Measurements from ENCODE around the gene CDA.
A peak's percentile ranks its signal among the peaks of the same experiment; 100 is the strongest.

CDA gene

DNA sequence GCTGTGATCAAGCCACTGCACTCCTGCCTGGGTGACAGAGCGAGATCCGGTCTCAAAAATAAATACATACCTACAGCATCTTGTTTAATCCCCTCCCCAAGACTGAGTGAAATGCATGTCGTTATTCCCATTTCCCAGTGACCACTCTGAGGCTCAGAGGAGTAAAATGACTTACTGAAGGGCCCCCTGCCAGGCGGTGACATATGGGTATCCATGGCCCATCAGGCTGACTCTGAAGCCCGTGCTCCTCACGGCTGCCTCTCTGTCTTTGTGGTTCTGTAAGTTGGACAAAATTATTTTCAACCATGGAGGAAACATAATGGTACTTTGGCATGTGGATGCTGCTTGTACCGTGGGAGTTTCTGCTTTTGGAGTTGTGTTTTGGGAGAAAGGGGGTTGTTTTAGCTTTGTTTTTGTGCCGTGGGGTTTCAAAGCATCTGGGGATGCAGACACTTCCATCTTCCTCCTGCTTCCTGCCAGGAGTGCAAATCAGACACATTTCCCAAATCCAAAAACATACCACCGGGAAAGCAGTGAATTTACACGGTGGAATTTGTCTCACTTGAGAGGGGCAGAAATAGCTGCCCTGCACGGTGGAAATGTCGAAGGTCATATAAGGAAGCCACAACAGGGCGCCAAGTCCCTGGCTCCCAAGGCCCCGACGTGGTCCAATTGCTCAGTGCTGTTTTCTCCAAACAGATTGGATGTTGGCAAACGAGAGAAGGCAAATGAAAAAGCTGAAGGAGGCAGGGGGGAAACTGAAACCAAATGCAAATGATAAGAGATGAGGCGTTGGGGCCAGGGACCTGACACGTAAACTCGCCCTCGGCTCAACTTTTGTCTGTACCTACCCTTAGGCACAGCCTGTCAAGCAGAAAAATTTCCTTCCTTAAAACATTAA, 27.3 kb downstream of the CDA start:
- no peak for DNase-seq (ENCODE audit: low read depth in 2 of 2)

DNA sequence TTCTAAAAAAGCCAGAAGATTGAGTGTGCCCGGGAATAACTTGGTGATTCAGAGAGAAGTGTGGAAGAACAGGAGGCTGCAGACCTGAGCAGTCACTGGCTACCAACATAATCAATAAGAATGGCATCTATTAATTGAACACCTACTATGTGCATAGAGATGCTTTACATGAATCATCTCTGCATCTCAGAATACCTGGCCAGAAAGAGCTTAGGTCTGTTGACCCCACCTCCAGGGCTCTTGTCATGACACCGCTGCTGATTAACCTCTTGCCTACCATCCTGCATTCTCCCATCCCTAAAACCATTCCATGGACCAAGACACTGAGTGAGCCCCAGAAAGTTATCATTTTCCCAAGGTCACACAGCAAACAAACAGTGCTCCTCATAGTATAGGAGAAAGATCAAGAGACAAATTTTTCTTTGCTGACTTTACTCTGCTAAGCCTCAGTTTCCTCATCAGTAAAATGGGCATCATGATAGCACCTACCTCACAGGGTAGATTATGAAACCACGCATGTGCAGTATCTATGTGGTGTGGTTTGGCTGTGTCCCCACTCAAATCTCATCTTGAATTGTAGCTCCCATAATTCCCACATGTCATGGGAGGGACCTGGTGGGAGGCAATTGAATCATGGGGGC, 28.1 kb downstream of the CDA start:
- no peak for DNase-seq (ENCODE audit: low read depth in 2 of 2)

- DNase-seq (ENCODE audit: low read depth in 2 of 2) = no peak
Observed at GRCh38 chr1:20618550-20618949, 29.7 kb downstream of the CDA start.

DNA sequence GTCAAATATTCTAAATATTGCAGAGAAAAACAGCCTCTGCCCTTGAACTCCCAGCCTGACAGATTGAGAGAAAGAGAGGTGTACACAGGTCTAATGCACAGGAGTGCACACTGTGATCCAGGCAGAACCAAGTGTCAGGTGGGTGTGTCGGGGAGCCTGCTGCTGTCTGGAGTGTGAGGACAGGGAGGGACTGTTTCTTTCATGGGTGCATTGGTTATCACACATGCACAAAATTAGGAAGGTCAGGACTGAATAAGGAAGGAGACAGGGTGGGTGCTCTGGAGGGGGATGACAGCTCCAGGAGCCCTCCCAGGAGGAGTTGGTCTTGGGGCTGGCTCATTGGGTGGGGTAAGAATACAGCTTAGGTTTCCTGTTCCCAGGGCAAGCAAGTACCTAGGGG, 31.1 kb downstream of the CDA start:
- no peak for DNase-seq (ENCODE audit: low read depth in 2 of 2)

- DNase-seq (ENCODE audit: low read depth in 2 of 2) = no peak
Observed at GRCh38 chr1:20621012-20621411, 32.1 kb downstream of the CDA start.

DNA sequence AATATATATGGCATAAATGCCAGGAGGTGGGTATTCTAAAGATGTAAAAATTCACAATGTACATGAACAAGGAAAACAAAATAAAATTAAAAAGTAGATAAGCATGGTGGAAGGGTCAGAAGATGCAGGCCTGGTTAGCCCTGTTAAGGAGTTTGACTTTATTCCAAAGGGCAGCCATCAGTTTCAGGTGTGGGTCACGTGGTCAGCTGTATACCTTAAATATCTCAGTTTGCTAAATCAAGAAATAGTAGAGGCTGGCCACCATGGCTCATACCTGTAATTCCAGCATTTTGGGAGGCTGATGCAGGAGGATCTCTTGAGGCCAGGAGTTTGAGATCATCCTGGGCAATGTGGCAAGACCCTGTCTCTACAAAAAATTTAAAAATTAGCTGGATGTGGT, 35.8 kb downstream of the CDA start:
- no peak for DNase-seq (ENCODE audit: low read depth in 2 of 2)

GRCh38 chr1:20625176-20626097, 36.5 kb downstream of the CDA start:
- no peak for DNase-seq (ENCODE audit: low read depth in 2 of 2)

DNA sequence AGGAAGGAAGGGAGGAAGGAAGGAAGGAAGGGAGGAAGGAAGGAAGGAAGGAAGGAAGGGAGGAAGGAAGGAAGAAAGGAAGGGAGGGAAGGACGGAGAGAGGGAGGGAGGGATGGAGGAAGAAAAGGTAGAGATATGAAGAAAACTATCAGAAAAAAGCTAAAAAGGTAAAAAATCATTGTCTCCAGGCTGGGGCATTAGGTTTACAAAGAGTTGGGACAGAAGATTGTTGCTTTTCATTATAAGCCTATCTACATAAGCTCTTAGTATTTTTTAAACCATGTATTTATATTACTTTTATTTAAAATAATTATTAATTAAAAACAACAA, 37.2 kb downstream of the CDA start:
- DNase-seq (ENCODE audit: low read depth in 2 of 2) = no peak

DNA sequence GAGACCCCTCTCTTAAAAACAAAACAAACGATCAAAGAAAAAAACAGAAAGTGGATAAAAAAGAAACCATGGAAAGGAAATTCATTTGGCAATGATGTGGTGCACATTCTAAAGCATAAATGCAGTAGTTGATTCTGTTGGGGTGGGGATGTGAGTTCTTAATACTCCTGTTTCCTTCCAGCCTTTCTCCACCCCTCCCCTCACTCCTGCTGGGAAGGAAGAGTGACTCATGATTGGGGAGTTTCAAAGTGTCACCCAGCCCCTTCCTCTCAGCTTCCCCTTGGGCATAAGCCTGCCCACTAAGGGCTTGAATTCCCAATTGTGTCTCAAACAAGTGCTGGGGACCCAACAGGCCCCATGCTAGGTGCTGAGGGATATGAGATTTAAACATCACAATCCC, 37.6 kb downstream of the CDA start:
- no peak for DNase-seq (ENCODE audit: low read depth in 2 of 2)

DNA sequence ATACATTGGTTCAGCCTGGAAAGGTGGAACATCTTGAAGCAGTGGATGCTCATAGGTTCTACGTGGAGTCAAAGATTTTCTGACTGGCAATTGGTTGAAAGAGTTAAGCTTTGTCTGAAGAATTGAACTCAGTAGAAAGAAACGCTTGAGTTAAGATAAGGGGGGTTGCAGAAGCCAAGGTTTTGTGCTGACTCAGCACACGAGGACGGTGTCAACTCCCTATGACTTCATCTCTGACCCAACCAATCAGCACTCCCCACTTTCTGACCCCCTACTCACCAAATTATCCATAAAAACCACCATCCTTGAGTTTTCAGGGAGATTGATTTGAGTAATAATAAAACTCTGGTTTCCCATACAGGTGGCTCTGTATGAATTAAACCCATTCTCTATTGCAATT, 41.8 kb downstream of the CDA start:
- DNase-seq (ENCODE audit: low read depth in 2 of 2) = no peak

GRCh38 chr1:20632386-20632785, 43.5 kb downstream of the CDA start:
- no peak for DNase-seq (ENCODE audit: low read depth in 2 of 2)

DNA sequence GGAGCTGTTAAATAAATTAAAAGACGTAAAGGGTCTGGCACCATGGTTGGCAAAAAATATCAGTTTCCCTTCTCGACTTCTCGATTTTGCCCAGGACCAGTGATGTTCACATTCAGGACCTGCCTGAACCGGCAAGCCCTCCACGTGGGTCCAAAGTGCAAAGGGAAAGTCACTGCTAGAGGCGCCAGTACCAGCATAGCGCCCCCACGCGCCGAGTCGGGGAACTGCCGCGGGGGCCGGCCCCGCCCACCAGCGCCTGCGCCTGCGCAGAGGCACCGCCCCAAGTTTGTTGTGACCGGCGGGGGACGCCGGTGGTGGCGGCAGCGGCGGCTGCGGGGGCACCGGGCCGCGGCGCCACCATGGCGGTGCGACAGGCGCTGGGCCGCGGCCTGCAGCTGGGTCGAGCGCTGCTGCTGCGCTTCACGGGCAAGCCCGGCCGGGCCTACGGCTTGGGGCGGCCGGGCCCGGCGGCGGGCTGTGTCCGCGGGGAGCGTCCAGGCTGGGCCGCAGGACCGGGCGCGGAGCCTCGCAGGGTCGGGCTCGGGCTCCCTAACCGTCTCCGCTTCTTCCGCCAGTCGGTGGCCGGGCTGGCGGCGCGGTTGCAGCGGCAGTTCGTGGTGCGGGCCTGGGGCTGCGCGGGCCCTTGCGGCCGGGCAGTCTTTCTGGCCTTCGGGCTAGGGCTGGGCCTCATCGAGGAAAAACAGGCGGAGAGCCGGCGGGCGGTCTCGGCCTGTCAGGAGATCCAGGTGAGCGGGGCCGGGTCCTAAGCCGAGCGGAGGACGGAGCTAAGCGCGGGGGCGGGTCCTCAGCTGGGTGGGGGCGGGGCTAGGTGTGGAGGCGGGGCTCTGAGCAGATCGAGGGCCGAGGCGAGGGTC, 44.5 kb downstream of the CDA start, which contains the start of gene PINK1:
PINK1 (plus strand) TSS at position 269 of the 875 bp plus-strand sequence; CDS start at position 360, 91 bp downstream.
- peak; percentile 72 to 77 for DNase-seq (ENCODE audit: low read depth in 2 of 2)

DNA sequence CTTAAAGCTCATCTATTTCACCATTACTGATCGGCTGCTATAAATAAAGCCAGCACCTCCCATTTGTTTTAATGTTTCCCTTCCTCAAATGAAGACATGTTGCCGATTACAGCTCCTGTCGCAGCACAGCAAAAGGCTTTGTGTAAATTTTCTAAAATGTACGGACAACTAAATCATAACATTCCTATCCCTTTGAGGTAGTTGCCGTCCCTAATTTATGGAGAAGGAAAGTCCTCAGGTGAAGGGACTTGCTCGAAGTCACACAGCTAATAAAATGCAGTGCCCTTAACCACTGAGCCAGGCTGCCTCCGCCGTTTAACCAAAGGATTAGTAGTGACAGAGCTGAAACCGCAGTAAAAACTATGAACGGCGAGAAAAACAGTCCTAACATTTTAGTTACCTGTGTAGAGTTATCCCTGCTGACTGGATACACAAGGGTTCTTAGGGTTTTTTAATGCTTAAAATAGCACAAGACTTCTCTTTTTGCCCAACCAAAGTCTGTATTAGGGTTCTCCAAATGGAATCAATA, 45.2 kb downstream of the CDA start:
- DNase-seq (ENCODE audit: low read depth in 2 of 2) = no peak

GRCh38 chr1:20634594-20635084, 45.7 kb downstream of the CDA start:
- DNase-seq (ENCODE audit: low read depth in 2 of 2) = no peak

- no peak for DNase-seq (ENCODE audit: low read depth in 2 of 2)
Observed at GRCh38 chr1:20636785-20637347, 48.0 kb downstream of the CDA start.

GRCh38 chr1:20640183-20640597, 51.3 kb downstream of the CDA start:
- DNase-seq (ENCODE audit: low read depth in 2 of 2) = peak in 1 of 2 donors; percentile 30

DNA sequence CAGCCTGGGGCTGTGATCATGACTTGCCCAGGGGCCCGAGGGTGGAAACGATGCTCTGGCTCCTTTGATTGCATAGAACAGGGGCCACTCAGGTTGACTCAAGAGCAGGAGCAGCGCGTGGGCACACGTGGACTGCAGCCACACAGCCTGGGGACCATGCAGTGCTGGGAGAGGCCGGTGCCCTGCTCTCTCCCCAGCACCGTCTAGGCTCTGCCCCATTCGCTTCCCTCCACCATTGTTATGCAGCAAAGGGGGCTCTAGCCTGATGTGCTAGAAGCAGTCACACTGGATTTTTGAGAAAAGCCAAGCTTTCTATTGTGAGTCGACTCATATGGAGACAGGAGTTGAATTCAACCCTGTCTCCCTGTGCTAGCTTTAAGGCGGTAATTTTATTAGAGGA, 53.1 kb downstream of the CDA start:
- no peak for DNase-seq (ENCODE audit: low read depth in 2 of 2)

DNA sequence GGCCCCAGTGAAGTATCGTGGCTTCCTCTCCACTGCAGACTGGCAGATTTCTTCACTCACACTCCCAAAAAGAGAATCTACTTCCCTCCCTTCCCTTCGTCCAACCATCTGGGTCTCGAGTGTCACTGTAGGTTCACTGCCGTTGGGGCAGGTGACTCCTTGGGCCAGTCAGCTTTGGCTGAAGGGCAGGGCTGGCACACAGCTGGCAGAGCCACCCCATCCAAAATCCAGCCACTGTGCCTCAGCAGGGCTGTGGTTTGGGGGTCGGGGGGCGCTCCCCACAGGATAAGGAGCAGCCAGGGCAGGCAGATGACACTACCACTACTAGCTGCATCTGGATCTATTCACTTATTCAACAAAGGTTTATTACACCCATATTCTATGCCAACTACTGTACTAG, 54.2 kb downstream of the CDA start:
- no peak for DNase-seq (ENCODE audit: low read depth in 2 of 2)

GRCh38 chr1:20644416-20644815, 55.5 kb downstream of the CDA start:
- DNase-seq (ENCODE audit: low read depth in 2 of 2) = no peak

DNA sequence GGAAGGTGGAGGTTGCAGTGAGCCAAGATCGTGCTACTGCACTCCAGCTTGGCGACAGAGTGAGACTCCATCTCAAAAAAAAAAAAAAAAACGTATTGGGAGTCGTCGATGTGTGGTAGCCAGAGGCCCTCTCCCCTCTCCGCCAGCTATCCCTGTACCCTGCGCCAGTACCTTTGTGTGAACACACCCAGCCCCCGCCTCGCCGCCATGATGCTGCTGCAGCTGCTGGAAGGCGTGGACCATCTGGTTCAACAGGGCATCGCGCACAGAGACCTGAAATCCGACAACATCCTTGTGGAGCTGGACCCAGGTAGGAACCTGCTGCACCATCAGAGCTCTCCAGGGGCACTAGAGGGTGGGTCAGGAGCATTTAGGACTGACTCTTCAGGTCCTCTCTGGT, 56.5 kb downstream of the CDA start:
- no peak for DNase-seq (ENCODE audit: low read depth in 2 of 2)
